ENCODE results near the gene GSAP.
"Not testable (repeated sequence)": the region's sequence is repeated elsewhere in the genome, so short reads cannot be mapped to it uniquely, and the experiment has no call there.

Gene GSAP

GRCh38 chr7:77353911-77354310 is 62.2 kb downstream of the GSAP start:
- DNase-seq = no peak

DNA sequence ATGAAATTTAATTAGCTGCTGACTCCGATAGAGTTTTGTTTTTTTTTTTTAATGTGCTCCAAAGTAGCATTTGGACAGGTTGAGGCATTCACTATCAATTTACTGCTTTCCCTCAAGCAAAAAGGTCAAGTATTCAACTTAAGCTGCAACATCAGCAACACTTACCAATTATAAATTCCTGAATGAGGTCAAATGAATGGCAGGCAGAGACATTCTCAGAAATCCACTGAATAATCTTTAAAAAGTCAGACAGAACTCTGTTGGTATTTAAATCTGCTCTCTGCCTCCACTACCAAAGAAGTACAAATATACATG is 62.8 kb downstream of the GSAP start:
- no peak for DNase-seq

- no peak for DNase-seq
These were observed 63.3 kb downstream of the GSAP start for GRCh38 chr7:77352665-77353406.

DNA sequence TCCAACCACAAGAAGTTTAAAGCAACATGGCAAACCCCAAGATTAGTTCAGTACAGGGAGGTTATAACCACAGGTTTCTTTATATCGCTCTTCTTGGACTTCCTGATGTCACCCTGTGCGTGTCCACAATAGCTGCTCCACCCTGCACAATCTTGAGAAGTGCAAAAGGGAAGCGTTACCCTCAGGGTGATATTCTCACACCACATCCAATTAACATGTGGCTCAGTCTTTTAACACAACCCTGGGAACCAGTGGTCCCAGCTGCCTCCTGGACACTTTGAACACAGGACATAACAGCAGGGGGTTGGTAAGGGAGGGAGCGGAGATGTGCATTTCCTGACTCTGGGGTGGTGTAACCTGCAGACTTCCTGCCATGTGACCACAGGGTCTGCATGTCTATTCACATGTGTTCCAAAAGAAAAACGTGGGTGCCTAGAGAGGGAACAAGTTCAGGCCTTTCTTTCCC is 64.6 kb downstream of the GSAP start:
- no peak for DNase-seq

DNA sequence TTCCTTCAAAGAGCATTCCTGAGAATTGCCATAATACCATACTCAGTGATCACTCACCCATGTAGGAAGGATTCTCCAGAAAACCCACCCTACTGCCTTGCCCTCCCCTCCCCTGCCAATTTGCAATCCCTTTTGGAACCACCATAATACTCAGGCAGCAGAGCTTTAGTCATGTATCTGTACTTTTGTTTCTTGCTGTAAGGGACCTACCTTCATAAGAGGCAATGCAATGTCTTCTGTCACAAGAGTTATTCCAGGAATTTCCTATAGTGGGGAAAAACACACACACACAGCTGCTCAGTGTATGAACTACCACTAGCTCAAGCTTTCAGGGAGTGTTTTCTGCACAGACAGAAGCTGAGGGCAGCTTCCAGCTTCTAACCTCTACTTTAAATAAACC is 67.0 kb downstream of the GSAP start:
- no peak for DNase-seq

GRCh38 chr7:77348371-77348813 is 67.8 kb downstream of the GSAP start:
- DNase-seq = no peak

- no peak for DNase-seq
These were observed 69.7 kb downstream of the GSAP start for GRCh38 chr7:77346441-77346840.

DNA sequence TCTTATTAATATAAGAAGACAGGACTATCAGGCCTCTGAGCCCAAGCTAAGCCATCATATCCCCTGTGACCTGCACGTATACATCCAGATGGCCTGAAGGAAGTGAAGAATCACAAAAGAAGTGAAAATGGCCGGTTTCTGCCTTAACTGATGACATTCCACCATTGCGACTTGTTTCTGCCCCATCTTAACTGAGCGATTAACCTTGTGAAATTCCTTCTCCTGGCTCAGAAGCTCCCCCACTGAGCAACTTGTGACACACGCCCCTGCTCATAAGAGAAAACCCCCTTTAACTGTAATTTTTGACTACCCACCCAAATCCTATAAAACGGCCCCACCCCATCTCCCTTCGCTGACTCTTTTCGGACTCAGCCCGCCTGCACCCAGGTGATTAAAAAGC is 70.7 kb downstream of the GSAP start:
- DNase-seq = not testable (repeated sequence)

DNA sequence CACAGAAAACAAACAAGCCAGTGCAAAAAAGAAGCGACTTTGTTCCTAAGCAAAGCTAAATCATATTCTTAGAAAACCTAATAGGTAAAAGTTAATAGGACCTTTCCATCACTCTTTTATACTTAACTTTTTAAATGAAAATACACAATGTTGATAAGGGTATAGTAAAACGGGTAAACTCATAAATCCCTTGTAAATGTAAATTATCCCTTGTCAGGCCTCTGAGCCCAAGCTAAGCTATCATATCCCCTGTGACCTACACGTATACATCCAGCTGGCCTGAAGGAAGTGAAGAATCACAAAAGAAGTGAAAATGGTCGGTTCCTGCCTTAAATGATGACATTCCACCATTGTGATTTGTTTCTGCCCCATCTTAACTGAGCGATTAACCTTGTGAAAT is 76.4 kb downstream of the GSAP start:
- no peak for DNase-seq

DNA sequence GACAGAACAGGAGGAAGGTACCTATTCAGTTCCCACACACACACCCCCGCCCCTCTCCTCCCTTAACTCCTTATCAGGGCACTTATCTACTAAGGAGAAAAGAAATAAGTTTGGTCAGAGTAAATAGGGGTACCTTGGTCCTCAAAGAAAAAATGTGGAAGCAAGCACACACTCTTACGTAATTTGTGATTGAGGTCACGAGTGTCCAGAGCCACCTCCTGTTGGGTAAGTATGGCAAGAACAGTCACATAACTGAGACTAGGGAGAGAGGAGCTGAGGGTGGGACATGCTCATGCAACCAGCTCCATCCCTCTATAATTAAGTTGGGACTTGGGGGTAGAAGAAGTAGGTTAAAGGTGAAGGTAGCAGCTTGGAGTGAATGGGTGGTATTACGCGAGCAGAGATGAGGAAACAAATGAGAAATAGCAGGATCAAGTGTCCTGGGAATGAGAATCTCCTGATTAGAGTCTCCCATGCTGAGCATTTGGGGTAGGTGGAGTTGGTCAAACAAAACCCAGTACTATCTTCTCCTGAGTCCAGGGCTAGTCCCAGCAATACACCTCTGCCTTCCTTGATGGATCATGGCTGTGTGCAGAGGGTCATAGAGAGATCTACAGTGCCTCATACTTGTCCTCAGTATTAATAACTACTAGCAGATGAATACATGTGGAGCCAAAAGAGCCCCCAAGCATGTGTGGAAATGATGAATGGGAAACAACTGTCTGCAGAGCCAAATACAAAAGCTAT is 77.1 kb downstream of the GSAP start:
- DNase-seq = no peak

DNA sequence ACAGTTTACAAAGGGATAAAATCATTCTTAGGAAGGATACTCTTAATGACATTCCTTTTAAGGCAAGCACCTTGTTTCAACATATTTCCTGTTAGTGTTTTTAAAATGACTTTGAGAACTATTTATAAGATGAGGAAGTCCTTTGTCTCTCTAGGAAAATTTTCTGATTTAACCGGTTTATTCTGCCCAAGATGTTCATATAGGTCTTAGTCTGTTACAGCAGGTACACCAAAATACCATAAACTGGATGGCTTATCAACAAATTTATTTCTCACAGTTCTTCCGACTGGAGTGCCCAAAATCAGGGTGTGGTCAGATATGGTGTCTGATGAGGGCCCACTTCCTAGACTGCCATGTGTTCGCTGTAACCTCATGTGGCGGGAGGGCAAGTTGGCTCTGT is 77.9 kb downstream of the GSAP start:
- DNase-seq = no peak

DNA sequence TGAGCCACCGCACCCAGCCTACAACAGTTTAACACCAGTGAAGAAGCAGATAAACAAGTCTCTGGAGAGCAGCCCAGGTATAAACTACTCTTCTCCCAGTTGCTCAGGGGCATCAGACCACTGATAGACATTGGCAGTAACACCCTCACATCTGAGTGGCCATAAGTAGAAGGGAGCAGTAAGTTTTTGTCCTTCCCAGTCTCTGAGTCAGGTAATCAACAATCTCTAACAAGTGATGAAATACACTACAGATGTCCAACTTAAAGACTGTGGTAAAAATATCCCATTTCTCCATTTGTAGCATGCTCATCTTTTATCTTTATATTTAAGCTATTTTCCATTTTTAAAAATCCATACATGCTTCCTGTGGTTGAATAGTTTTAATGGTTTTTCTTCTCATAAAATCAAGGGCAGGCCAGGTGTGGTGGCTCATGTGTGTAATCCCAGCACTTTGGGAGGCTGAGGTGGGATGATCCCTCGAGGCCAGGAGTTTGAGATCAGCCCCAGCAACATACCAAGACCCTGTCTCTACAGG is 78.6 kb downstream of the GSAP start:
- DNase-seq = no peak

- DNase-seq = no peak
These were observed 80.6 kb downstream of the GSAP start for GRCh38 chr7:77335581-77335980.

DNA sequence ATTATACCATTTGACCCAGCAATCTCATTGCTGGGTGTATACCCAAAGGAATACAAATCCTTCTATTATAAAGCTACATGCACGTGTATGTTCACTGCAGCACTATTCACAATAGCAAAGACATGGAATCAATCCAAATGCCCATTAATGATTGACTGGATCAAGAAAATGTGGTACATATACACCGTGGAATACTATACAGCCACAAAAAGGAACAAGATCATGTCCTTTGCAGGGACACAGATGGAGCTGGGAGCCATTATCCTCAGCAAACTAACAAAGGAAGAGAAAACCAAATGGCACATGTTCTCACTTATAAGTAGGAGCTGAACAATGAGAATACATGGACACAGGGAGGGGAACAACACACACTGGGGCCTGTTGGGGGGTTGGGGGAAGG is 82.1 kb downstream of the GSAP start:
- DNase-seq = not testable (repeated sequence)

GRCh38 chr7:77331938-77332695 is 84.0 kb downstream of the GSAP start:
- DNase-seq = peak; percentile 86

GRCh38 chr7:77330169-77330882 is 85.8 kb downstream of the GSAP start:
- no peak for DNase-seq

GRCh38 chr7:77329466-77330168 is 86.5 kb downstream of the GSAP start:
- no peak for DNase-seq

DNA sequence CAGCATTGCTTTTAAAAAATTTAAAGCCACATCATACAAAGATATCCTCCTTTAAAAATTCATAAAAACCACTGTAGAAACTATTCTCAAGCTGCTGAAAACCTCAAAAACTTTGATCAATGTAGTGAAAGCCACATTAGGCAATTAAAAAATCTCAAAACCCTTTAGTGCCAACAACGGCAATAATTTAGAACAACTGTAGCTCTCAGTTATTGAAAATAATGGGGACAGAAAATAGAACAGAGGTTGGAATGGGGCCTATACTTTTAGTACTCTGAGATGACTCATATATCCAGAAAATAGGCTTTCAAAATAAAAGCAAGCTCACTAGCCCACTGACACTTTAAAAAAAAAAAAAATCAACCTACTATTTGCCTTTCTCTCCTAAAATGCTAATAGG is 87.5 kb downstream of the GSAP start:
- DNase-seq = no peak

- no peak for DNase-seq
These were observed 88.1 kb downstream of the GSAP start for GRCh38 chr7:77327932-77328628.

- no peak for DNase-seq
These were observed 88.8 kb downstream of the GSAP start for GRCh38 chr7:77327067-77327931.

All from midbrain (tissue), 1 donor.